Measurements from ENCODE around the gene SAV1.

DNA sequence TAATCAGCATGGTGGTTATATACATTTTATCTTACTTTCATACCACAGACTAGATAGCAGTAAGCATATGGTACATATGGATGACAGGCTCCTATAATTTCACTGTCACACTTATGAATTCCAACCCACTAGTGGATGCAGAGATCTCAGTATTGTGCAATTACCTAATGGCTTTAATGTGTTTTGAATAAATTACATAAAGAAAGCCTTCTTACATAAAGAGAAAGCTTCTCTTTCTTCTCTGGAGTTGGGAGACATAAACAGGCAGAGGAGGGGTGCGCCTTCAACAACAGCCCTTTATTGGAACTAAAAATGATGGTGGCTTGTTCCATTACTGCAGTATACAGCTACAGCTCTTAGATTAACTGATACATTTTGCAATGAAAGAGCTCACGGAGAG is 52.6 kb downstream of the SAV1 start:
- TF ChIP-seq, protein P1, sequence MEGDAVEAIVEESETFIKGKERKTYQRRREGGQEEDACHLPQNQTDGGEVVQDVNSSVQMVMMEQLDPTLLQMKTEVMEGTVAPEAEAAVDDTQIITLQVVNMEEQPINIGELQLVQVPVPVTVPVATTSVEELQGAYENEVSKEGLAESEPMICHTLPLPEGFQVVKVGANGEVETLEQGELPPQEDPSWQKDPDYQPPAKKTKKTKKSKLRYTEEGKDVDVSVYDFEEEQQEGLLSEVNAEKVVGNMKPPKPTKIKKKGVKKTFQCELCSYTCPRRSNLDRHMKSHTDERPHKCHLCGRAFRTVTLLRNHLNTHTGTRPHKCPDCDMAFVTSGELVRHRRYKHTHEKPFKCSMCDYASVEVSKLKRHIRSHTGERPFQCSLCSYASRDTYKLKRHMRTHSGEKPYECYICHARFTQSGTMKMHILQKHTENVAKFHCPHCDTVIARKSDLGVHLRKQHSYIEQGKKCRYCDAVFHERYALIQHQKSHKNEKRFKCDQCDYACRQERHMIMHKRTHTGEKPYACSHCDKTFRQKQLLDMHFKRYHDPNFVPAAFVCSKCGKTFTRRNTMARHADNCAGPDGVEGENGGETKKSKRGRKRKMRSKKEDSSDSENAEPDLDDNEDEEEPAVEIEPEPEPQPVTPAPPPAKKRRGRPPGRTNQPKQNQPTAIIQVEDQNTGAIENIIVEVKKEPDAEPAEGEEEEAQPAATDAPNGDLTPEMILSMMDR (IDR thresholded peaks at IDR 0.05; ENCODE audit: insufficient read depth, low read length), result no peak
- TF ChIP-seq GABPA (IDR thresholded peaks at IDR 0.05; ENCODE audit: low read depth) (no peak), REST (IDR thresholded peaks at IDR 0.05; ENCODE audit: insufficient replicate concordance, low read depth) (no peak), POLR2AphosphoS5 (IDR thresholded peaks at IDR 0.05; ENCODE audit: low read depth) (no peak), SPI1 (IDR thresholded peaks at IDR 0.05; ENCODE audit: borderline replicate concordance, low read depth) (no peak)
